Fibroblast of mammary gland (primary cell): ENCODE results near the gene PPIA.

ENCODE experiments used
- DNase-seq: peaks from one replicate; pipeline ENCODE4 v3.0.0-alpha.2; 2010; ENCODE audit warnings: low read depth
- H3K4me3 ChIP-seq: 2 replicates; pipeline ENCODE4 v1.5.1; 2011; ENCODE audit warnings: low read depth, mild to moderate bottlenecking, low read length, moderate library complexity; ENCODE audit not compliant: control insufficient read depth
- CTCF ChIP-seq: conservative IDR thresholded peaks from 2 replicates; pipeline ENCODE4 v1.5.1; 2011; ENCODE audit warnings: low read depth, low read length, inconsistent platforms; ENCODE audit not compliant: control insufficient read depth, insufficient read depth

PPIA gene

GRCh38 chr7:44787762-44788161 is 8.7 kb upstream of the PPIA start:
- no peak for DNase-seq
- no peak overlapping the region for H3K4me3 ChIP-seq
- TF ChIP-seq CTCF: no peak

GRCh38 chr7:44789990-44790389 is 6.5 kb upstream of the PPIA start:
- no peak overlapping the region for H3K4me3 ChIP-seq
- DNase-seq: no peak
- TF ChIP-seq CTCF: no peak

- TF ChIP-seq CTCF: peak; percentile 12
- peak; percentile 41 for DNase-seq
- H3K4me3 ChIP-seq: no peak overlapping the region
These were observed 4.9 kb upstream of the PPIA start for GRCh38 chr7:44791278-44792219.

- H3K4me3 ChIP-seq: no peak overlapping the region
- no peak for TF ChIP-seq CTCF
- DNase-seq: no peak
These were observed 2.6 kb upstream of the PPIA start for GRCh38 chr7:44793919-44794318.

GRCh38 chr7:44794331-44794730 is 2.1 kb upstream of the PPIA start:
- H3K4me3 ChIP-seq: no peak overlapping the region
- no peak for DNase-seq
- no peak for TF ChIP-seq CTCF

- peak; percentile 40 for DNase-seq
- no peak for TF ChIP-seq CTCF
- peak overlapping the region; percentile 98 for H3K4me3 ChIP-seq
These were observed 412 bp upstream of the PPIA start for GRCh38 chr7:44796034-44796503.
